ENCODE results near the gene GMFB. TPM values are rescaled to one million over a fixed set of nuclear protein-coding genes. Genes with fewer than 3 reads are reported as not detected.
"Not testable (repeated sequence)": the region's sequence is repeated elsewhere in the genome, so short reads cannot be mapped to it uniquely, and the experiment has no call there.

Gene GMFB
- total and polyA plus RNA-seq, 10 of the 15 experiments (the other 5 are each of a cell fraction or from before 2014, with no cell fraction given) = 29.3 to 71.0 (median 50.8) TPM

- H4K20me1 ChIP-seq (ENCODE audit: control insufficient read depth, insufficient read depth); DNase-seq (ENCODE audit: low read depth, low spot score); H3K27me3 ChIP-seq (replicated peaks in 1 of 2; ENCODE audit: control insufficient read depth in 2 of 2, insufficient read depth in 2 of 2, low read length in 1 of 2); in situ Hi-C loops (cut with MboI); H3K27ac ChIP-seq (ENCODE audit: control insufficient read depth, insufficient read depth); BruUV-seq (replicated peaks); H2AFZ ChIP-seq (ENCODE audit: control insufficient read depth, low read depth, low read length); H3K36me3 ChIP-seq (ENCODE audit: control insufficient read depth in 2 of 2, insufficient read depth in 2 of 2, low read length in 1 of 2); FAIRE-seq; ATAC-seq; H3K9me3 ChIP-seq (replicated peaks; ENCODE audit: control insufficient read depth, insufficient read depth, low read length); H3K9ac ChIP-seq (ENCODE audit: control insufficient read depth, insufficient read depth, low read length): not testable (repeated sequence)
- H3K4me2 ChIP-seq (ENCODE audit: control insufficient read depth, insufficient read depth) = peak overlapping the region; percentile 57
- intact Hi-C loops (cut with micrococcal nuclease; ENCODE audit: unreplicated experiment) = loop anchor here (5.0 kb wide), 1 partner anchor 41 kb away; the partner anchor contains the start of gene CDKN3
- peak overlapping the region; percentile 46; the same call in 1 of the 2 replicates for H3K4me3 ChIP-seq
- ChIA-PET RAD21 (ENCODE audit: unreplicated experiment) (interaction anchor here (4.7 kb wide), 1 partner anchor 40 kb away, joined by 16 read pairs; the partner anchor contains the start of gene CDKN3), SMC1A (ENCODE audit: uncharacterized antibody, unreplicated experiment) (interaction anchor here (0.8 to 2.0 kb wide), 6 partner anchors 17 to 50 kb away, joined by 3 to 5 read pairs (median 4); no protein-coding TSS in a partner anchor), POLR2A (interaction anchor here (0.5 to 2.7 kb wide), 3 partner anchors 9 to 46 kb away, joined by 3 to 8 read pairs (median 7); partner anchors contain the start of gene CDKN3), CTCF (interaction anchor here (0.6 to 1.7 kb wide), 6 partner anchors 18 to 336 kb away, joined by 3 to 6 read pairs (median 3); partner anchors contain the start of gene CDKN3)
- peaks cover 13% of the 10 kb centered on the region for H3K4me1 ChIP-seq (ENCODE audit: control insufficient read depth, insufficient read depth, low read length)
- H3K79me2 ChIP-seq (ENCODE audit: control insufficient read depth, insufficient read depth, low read length) = peaks cover 81% of the 10 kb centered on the region
- 0 out of 2 replicates have a peak, but pooled peaks have one; percentile 2 for TF ChIP-seq MTA2 (IDR thresholded peaks at IDR 0.05; ENCODE audit: low read depth)
- 0 out of 2 replicates have a peak, but pooled peaks have one; percentile 55 for TF ChIP-seq HDGF (IDR thresholded peaks at IDR 0.05)
- 55% methylated on average over 4 of the region's 4 CpGs for WGBS (ENCODE audit: insufficient coverage, insufficient replicate concordance, low lambda C conversion rate, missing lambda C conversion rate)
Observed at GRCh38 chr14:54437954-54438353, 50.8 kb downstream of the GMFB start.

DNA sequence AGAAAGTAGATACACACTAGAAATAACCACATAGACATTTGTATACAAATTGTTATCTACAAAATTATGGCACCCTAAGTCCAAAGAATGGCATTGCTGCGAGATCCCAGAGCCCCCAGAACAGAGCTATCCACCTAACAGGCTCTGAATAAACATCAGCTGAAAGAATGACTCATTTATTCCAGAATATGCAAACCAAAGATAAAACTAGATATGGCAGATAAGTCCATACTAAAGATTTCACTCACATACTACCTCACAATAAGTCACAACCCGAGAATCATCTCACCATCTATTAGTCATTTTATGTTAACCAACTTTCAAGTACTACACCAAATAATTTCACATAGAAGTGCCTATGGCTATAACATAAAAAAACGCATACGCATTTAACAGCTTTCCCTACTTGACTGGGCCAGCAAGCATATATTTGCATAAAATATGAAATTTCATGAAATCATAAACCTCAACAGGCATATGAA is 53.2 kb downstream of the GMFB start:
- ATAC-seq = peak; percentile 68
- no TSS peak for BruUV-seq (replicated peaks)
- ChIA-PET RAD21 (ENCODE audit: unreplicated experiment) (interaction anchor here (1.1 to 4.7 kb wide), 6 partner anchors 12 to 52 kb away, joined by 3 to 16 read pairs (median 4); partner anchors contain the start of gene CDKN3), SMC1A (ENCODE audit: uncharacterized antibody, unreplicated experiment) (interaction anchor here (0.9 to 2.7 kb wide), 10 partner anchors 12 to 129 kb away, joined by 3 to 21 read pairs (median 4); partner anchors contain the start of genes CDKN3 and CGRRF1), CTCF (interaction anchor here (0.8 to 2.2 kb wide), 16 partner anchors 8 to 128 kb away, joined by 3 to 14 read pairs (median 4); partner anchors contain the start of genes CDKN3 and CGRRF1), POLR2A (interaction anchor here (0.6 to 2.9 kb wide), 2 partner anchors 39 to 92 kb away, joined by 3 to 14 read pairs; partner anchors contain the start of gene CDKN3)
- Histone ChIP-seq H3K27ac (ENCODE audit: control insufficient read depth, insufficient read depth) (peak overlapping the region; percentile 64), H3K36me3 (ENCODE audit: control insufficient read depth in 2 of 2, insufficient read depth in 2 of 2, low read length in 1 of 2) (peaks cover 0 to 5% of the 10 kb centered on the region in 2 experiments; a peak in 3 of 4 replicates), H4K20me1 (ENCODE audit: control insufficient read depth, insufficient read depth) (no peaks in the 10 kb centered on the region), H3K4me1 (ENCODE audit: control insufficient read depth, insufficient read depth, low read length) (peaks cover 13% of the 10 kb centered on the region), H3K27me3 (replicated peaks in 1 of 2; ENCODE audit: control insufficient read depth in 2 of 2, insufficient read depth in 2 of 2, low read length in 1 of 2) (no peaks in the 10 kb centered on the region), H3K4me2 (ENCODE audit: control insufficient read depth, insufficient read depth) (peak overlapping the region; percentile 88), H3K9me3 (replicated peaks; ENCODE audit: control insufficient read depth, insufficient read depth, low read length) (no peaks in the 10 kb centered on the region), H3K79me2 (ENCODE audit: control insufficient read depth, insufficient read depth, low read length) (peaks cover 87% of the 10 kb centered on the region), H2AFZ (ENCODE audit: control insufficient read depth, low read depth, low read length) (peak overlapping the region; percentile 36), H3K4me3 (peak overlapping the region; percentile 65), H3K9ac (ENCODE audit: control insufficient read depth, insufficient read depth, low read length) (no peak overlapping the region)
- 0% methylated on average over 4 of the region's 4 CpGs for WGBS (ENCODE audit: insufficient coverage, insufficient replicate concordance, low lambda C conversion rate, missing lambda C conversion rate)
- DNase-seq (ENCODE audit: low read depth, low spot score) = no peak
- no peak for FAIRE-seq
- in situ Hi-C loops (cut with MboI) (no loop called here), intact Hi-C loops (cut with micrococcal nuclease; ENCODE audit: unreplicated experiment) (loop anchor here (5.0 kb wide), 1 partner anchor 38 kb away; the partner anchor contains the start of gene CDKN3)
- TF ChIP-seq BHLHE40 (IDR thresholded peaks at IDR 0.05; ENCODE audit: borderline replicate concordance in 1 of 2, low read depth in 2 of 2, low read length in 1 of 2) (0 out of 4 replicates have a peak, but pooled peaks of 1 of the 2 experiments have one; percentile 33), EED (IDR thresholded peaks at IDR 0.05; ENCODE audit: low read depth) (no peak), ASH2L (IDR thresholded peaks at IDR 0.05; ENCODE audit: borderline replicate concordance, low read depth) (no peak), PAX5 (IDR thresholded peaks at IDR 0.05; ENCODE audit: borderline replicate concordance, low read depth, low read length) (no peak), CREB1 (IDR thresholded peaks at IDR 0.05; ENCODE audit: low read depth) (no peak), RUNX3 (IDR thresholded peaks at IDR 0.05; ENCODE audit: low read length) (peak; percentile 48), PAX8 (IDR thresholded peaks at IDR 0.05) (0 out of 2 replicates have a peak, but pooled peaks have one; percentile 35), MLLT1 (IDR thresholded peaks at IDR 0.05) (no peak), IKZF2 (IDR thresholded peaks at IDR 0.05) (peak in 1 of 2 experiments; percentile 45; a peak in 2 of 4 replicates)
- TF ChIP-seq, protein P1, sequence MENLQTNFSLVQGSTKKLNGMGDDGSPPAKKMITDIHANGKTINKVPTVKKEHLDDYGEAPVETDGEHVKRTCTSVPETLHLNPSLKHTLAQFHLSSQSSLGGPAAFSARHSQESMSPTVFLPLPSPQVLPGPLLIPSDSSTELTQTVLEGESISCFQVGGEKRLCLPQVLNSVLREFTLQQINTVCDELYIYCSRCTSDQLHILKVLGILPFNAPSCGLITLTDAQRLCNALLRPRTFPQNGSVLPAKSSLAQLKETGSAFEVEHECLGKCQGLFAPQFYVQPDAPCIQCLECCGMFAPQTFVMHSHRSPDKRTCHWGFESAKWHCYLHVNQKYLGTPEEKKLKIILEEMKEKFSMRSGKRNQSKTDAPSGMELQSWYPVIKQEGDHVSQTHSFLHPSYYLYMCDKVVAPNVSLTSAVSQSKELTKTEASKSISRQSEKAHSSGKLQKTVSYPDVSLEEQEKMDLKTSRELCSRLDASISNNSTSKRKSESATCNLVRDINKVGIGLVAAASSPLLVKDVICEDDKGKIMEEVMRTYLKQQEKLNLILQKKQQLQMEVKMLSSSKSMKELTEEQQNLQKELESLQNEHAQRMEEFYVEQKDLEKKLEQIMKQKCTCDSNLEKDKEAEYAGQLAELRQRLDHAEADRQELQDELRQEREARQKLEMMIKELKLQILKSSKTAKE (IDR thresholded peaks at IDR 0.05; ENCODE audit: low read depth, poor library complexity, severe bottlenecking) = peak; percentile 15
